ENCODE data around the gene CDT1. TPM values are rescaled to one million over a fixed set of nuclear protein-coding genes. Genes with fewer than 3 reads are reported as not detected.

Gene CDT1
- total and polyA plus RNA-seq, 2 experiments from 2014 or later: 32.6 to 187 TPM

DNA sequence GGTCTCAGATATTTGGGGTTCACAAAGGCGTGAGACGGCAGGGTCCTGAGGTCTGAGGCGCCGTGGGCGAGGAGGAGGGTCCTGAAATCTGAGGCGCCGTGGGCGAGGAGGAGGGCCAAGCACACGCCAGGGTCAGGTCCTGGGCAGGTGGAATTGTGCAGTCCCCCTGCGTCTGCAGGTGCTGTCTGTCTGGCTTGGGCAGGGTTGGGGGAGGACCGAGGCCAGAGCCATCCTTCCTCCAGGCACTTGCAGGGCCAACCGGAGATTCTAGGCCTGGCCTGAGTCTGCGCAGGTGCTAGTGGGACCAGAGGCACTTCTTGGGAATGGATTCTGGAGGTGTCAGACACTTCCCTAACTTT, 10.5 kb downstream of the CDT1 start:
- Histone ChIP-seq H3K4me3 (no peak overlapping the region), H3K4me2 (no peak overlapping the region)
- no peak overlapping the region; the same call in 1 of the 2 replicates for H3K27ac Mint-ChIP-seq

More for the DNA sequence above, 10.5 kb downstream of the CDT1 start:
- Mint-ChIP-seq H3K36me3 (ENCODE audit: low read depth) (peaks cover 18% of the 10 kb centered on the region), H3K4me1 (peaks cover 15% of the 10 kb centered on the region; the same call in 2 of the 3 replicates), H3K4me3 (peak overlapping the region; percentile 29; the same call in 1 of the 3 replicates), H3K9me3 (no peaks in the 10 kb centered on the region), H3K27me3 (ENCODE audit: insufficient read depth, low read depth, poor library complexity) (peaks cover 23% of the 10 kb centered on the region)
- H3K27ac ChIP-seq (ENCODE audit: low read depth): 0 out of 2 replicates have a peak overlapping the region, but pooled peaks have one; percentile 19
- H3K4me1 ChIP-seq (ENCODE audit: insufficient read depth): no peaks in the 10 kb centered on the region; the same call in 1 of the 2 replicates
- no peak for DNase-seq (ENCODE audit: low spot score)
- H3F3A ChIP-seq (replicated peaks; ENCODE audit: low read depth): peaks cover 23% of the 10 kb centered on the region
- H2AFZ ChIP-seq: no peak overlapping the region
- no peak for TF ChIP-seq CTCF (conservative IDR thresholded peaks at IDR 0.05; ENCODE audit: low read depth in 2 of 2)
- TF ChIP-seq JUNB (IDR thresholded peaks at IDR 0.05; ENCODE audit: unreplicated experiment): no peak
- no peak for TF ChIP-seq ZNF114 (CRISPR knock-in tag; IDR thresholded peaks at IDR 0.05)
- no peak for TF ChIP-seq EZH2 (IDR thresholded peaks at IDR 0.05; ENCODE audit: low read depth, unreplicated experiment)
- TF ChIP-seq, protein P1, sequence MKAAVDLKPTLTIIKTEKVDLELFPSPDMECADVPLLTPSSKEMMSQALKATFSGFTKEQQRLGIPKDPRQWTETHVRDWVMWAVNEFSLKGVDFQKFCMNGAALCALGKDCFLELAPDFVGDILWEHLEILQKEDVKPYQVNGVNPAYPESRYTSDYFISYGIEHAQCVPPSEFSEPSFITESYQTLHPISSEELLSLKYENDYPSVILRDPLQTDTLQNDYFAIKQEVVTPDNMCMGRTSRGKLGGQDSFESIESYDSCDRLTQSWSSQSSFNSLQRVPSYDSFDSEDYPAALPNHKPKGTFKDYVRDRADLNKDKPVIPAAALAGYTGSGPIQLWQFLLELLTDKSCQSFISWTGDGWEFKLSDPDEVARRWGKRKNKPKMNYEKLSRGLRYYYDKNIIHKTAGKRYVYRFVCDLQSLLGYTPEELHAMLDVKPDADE (IDR thresholded peaks at IDR 0.05): no peak
- TF ChIP-seq, protein P2, sequence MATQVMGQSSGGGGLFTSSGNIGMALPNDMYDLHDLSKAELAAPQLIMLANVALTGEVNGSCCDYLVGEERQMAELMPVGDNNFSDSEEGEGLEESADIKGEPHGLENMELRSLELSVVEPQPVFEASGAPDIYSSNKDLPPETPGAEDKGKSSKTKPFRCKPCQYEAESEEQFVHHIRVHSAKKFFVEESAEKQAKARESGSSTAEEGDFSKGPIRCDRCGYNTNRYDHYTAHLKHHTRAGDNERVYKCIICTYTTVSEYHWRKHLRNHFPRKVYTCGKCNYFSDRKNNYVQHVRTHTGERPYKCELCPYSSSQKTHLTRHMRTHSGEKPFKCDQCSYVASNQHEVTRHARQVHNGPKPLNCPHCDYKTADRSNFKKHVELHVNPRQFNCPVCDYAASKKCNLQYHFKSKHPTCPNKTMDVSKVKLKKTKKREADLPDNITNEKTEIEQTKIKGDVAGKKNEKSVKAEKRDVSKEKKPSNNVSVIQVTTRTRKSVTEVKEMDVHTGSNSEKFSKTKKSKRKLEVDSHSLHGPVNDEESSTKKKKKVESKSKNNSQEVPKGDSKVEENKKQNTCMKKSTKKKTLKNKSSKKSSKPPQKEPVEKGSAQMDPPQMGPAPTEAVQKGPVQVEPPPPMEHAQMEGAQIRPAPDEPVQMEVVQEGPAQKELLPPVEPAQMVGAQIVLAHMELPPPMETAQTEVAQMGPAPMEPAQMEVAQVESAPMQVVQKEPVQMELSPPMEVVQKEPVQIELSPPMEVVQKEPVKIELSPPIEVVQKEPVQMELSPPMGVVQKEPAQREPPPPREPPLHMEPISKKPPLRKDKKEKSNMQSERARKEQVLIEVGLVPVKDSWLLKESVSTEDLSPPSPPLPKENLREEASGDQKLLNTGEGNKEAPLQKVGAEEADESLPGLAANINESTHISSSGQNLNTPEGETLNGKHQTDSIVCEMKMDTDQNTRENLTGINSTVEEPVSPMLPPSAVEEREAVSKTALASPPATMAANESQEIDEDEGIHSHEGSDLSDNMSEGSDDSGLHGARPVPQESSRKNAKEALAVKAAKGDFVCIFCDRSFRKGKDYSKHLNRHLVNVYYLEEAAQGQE (IDR thresholded peaks at IDR 0.05; ENCODE audit: unreplicated experiment): no peak
- no peak for TF ChIP-seq CREB1 (CRISPR knock-in tag; IDR thresholded peaks at IDR 0.05; ENCODE audit: low read depth)
- no peak for TF ChIP-seq EZH2phosphoT487 (IDR thresholded peaks at IDR 0.05; ENCODE audit: unreplicated experiment)
- TF ChIP-seq ZNF462 (CRISPR knock-in tag; IDR thresholded peaks at IDR 0.05): no peak
- TF ChIP-seq STAT1 (IDR thresholded peaks at IDR 0.05; ENCODE audit: unreplicated experiment): no peak
- ATAC-seq: no peak
- no peaks in the 10 kb centered on the region for H3K9me2 ChIP-seq (ENCODE audit: insufficient read depth)
- H3K36me3 ChIP-seq (ENCODE audit: insufficient read depth): peaks cover 7% of the 10 kb centered on the region
- no peaks in the 10 kb centered on the region; the same call in 1 of the 2 replicates for H4K20me1 ChIP-seq (replicated peaks; ENCODE audit: insufficient read depth)
- H3K79me2 ChIP-seq (replicated peaks; ENCODE audit: insufficient read depth): peaks cover 13% of the 10 kb centered on the region
- H3K27me3 ChIP-seq (ENCODE audit: insufficient read depth): no peaks in the 10 kb centered on the region
